DND-41 (cell line): Measurements from ENCODE around the gene PDIA2.

Experiments
- ATAC-seq: fragments of 200-7000 bp; cut with Tn5 transposase; 3 replicates; pipeline ENCODE4 v1.9.1; 2021; ENCODE audit warnings: low read depth; ENCODE audit not compliant: insufficient read depth
- DNase-seq: peaks from one replicate; pipeline ENCODE4 v3.0.0-alpha.2; 2020
- H2AFZ ChIP-seq: 2 replicates; pipeline ENCODE4 v1.6.0; 2012; ENCODE audit warnings: low read depth, low read length
- H3K27ac ChIP-seq: 2 replicates; pipeline ENCODE4 v1.5.1; 2012; ENCODE audit warnings: low read length, inconsistent platforms
- H3K27me3 ChIP-seq: fragments of 200-600 bp; sonication (generic); 2 replicates; pipeline ENCODE4 v1.6.0; 2012; ENCODE audit warnings: low read length, mild to moderate bottlenecking, inconsistent platforms; ENCODE audit not compliant: insufficient read depth, poor library complexity
- H3K36me3 ChIP-seq: 2 replicates; pipeline ENCODE4 v1.5.1; 2012; ENCODE audit warnings: low read length, inconsistent platforms; ENCODE audit not compliant: insufficient read depth
- H3K4me1 ChIP-seq: 2 replicates; pipeline ENCODE4 v1.5.1; 2012; ENCODE audit warnings: mild to moderate bottlenecking, low read length; ENCODE audit not compliant: insufficient read depth
- H3K4me2 ChIP-seq: 2 replicates; pipeline ENCODE4 v1.6.0; 2012; ENCODE audit warnings: mild to moderate bottlenecking, moderate library complexity, low read length, inconsistent platforms; ENCODE audit not compliant: insufficient read depth
- H3K4me3 ChIP-seq, 2 experiments: fragments of 200-600 bp in 1 of 2; shearing (Covaris generic) in 1 of 2; 2 replicates each; pipeline ENCODE4 v1.5.1; 2012 to 2016; ENCODE audit warnings: inconsistent platforms in 2 of 2, low read length in 2 of 2, mild to moderate bottlenecking in 2 of 2, low read depth in 1 of 2, moderate library complexity in 1 of 2
- H3K79me2 ChIP-seq: 2 replicates; pipeline ENCODE4 v1.6.0; 2012; ENCODE audit warnings: low read length, inconsistent platforms; ENCODE audit not compliant: insufficient read depth
- H3K9ac ChIP-seq: 2 replicates; pipeline ENCODE4 v1.6.0; 2012; ENCODE audit warnings: low read depth, mild to moderate bottlenecking, inconsistent platforms, low read length, moderate library complexity
- H3K9me3 ChIP-seq: 2 replicates; pipeline ENCODE4 v1.5.1; 2012; ENCODE audit warnings: low read length, moderate library complexity, mild to moderate bottlenecking, inconsistent platforms; ENCODE audit not compliant: insufficient read depth, severe bottlenecking
- H4K20me1 ChIP-seq: 2 replicates; pipeline ENCODE4 v1.6.0; 2012; ENCODE audit warnings: low read length; ENCODE audit not compliant: insufficient read depth
- EZH2 ChIP-seq: IDR thresholded peaks from 3 replicates; pipeline ENCODE4 v1.6.1; 2012; ENCODE audit warnings: borderline replicate concordance, low read depth, mild to moderate bottlenecking, moderate library complexity, low read length, inconsistent platforms; ENCODE audit not compliant: severe bottlenecking
- TF ChIP-seq, protein P1 (sequence below): IDR thresholded peaks from 2 replicates; pipeline ENCODE4 v1.5.1; 2012; ENCODE audit warnings: borderline replicate concordance, low read length, moderate library complexity, mild to moderate bottlenecking; ENCODE audit not compliant: poor library complexity, severe bottlenecking; ENCODE audit errors: extremely low read depth

Gene PDIA2

DNA sequence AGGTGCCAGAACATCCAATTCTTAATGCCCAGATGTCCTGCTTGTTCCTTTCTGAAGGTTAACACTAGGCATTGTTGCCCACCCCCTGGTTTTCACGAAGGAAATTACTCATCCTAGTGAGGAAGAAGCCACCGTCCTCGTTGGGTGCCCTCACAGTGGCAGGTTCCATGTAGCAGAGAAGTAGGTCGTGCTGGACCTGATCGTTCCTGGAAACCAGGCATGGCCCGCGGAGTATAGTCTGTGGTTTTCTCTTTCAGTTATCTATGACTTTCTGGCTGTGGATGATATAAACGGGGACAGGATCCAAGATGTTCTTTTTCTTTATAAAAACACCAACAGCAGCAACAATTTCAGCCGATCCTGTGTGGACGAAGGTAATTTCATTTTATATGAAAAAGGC lies 23.7 kb upstream of the PDIA2 start:
- no peak overlapping the region for H2AFZ ChIP-seq
- no peaks in the 10 kb centered on the region for H3K9me3 ChIP-seq
- ATAC-seq (no peak), DNase-seq (no peak)
- peaks cover 53% of the 10 kb centered on the region for H3K36me3 ChIP-seq
- no peak overlapping the region for H3K4me3 ChIP-seq
- no peaks in the 10 kb centered on the region for H3K79me2 ChIP-seq
- H3K4me1 ChIP-seq = no peaks in the 10 kb centered on the region
- no peaks in the 10 kb centered on the region for H3K27me3 ChIP-seq
- H3K4me2 ChIP-seq = no peak overlapping the region
- no peak overlapping the region for H3K9ac ChIP-seq
- H4K20me1 ChIP-seq = no peaks in the 10 kb centered on the region
- TF ChIP-seq, protein P1, sequence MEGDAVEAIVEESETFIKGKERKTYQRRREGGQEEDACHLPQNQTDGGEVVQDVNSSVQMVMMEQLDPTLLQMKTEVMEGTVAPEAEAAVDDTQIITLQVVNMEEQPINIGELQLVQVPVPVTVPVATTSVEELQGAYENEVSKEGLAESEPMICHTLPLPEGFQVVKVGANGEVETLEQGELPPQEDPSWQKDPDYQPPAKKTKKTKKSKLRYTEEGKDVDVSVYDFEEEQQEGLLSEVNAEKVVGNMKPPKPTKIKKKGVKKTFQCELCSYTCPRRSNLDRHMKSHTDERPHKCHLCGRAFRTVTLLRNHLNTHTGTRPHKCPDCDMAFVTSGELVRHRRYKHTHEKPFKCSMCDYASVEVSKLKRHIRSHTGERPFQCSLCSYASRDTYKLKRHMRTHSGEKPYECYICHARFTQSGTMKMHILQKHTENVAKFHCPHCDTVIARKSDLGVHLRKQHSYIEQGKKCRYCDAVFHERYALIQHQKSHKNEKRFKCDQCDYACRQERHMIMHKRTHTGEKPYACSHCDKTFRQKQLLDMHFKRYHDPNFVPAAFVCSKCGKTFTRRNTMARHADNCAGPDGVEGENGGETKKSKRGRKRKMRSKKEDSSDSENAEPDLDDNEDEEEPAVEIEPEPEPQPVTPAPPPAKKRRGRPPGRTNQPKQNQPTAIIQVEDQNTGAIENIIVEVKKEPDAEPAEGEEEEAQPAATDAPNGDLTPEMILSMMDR = no peak
- TF ChIP-seq EZH2 = no peak
- no peak overlapping the region for H3K27ac ChIP-seq

DNA sequence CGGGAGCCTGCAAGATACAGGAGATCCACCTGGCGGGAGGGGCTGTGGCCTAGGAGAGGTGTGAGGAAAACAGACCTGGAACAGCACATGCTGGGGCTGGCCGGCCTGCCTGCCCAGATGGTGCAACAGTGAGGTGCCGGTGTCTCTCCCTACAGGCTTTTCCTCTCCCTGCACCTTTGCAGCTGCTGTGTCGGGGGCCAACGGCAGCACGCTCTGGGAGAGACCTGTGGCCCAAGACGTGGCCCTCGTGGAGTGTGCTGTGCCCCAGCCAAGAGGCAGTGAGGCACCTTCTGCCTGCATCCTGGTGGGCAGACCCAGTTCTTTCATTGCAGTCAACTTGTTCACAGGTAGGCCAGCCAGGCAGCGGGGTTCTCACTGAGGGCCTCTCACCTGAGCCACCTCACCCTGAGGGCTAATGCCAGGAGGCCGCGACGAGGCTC lies 23.1 kb upstream of the PDIA2 start:
- no peak for TF ChIP-seq EZH2
- TF ChIP-seq, protein P1 = no peak
- Histone ChIP-seq H3K79me2 (no peaks in the 10 kb centered on the region), H3K9me3 (no peaks in the 10 kb centered on the region), H3K27me3 (no peaks in the 10 kb centered on the region), H2AFZ (no peak overlapping the region), H3K4me2 (no peak overlapping the region), H4K20me1 (no peaks in the 10 kb centered on the region), H3K4me3 (no peak overlapping the region), H3K9ac (no peak overlapping the region), H3K27ac (no peak overlapping the region), H3K36me3 (peaks cover 58% of the 10 kb centered on the region), H3K4me1 (no peaks in the 10 kb centered on the region)
- ATAC-seq = no peak
- no peak for DNase-seq

DNA sequence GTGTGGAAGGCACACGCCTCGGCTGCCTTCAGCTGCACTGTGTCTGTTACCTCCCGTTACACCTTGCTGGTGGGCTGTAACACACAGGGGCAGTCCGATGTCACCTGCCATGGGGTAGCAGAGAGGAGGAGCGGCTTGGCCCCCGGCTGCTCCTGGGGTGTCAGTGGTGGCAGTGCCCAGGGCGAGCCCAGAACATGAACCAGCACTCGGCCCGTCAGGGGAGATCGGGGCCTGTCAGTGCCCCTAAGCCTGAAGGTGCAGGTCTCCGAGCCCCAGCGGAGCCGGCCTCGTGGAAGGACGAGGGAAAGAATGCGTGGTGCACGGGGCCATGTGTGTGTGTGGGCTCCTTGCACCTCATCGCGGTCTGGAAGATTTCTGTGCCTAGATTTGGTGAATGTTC lies 22.6 kb upstream of the PDIA2 start:
- no peaks in the 10 kb centered on the region for H4K20me1 ChIP-seq
- ATAC-seq (no peak), DNase-seq (no peak)
- H3K27me3 ChIP-seq = no peaks in the 10 kb centered on the region
- H3K9me3 ChIP-seq = no peaks in the 10 kb centered on the region
- H3K4me2 ChIP-seq = no peak overlapping the region
- no peak overlapping the region for H3K9ac ChIP-seq
- H3K4me3 ChIP-seq = no peak overlapping the region
- no peaks in the 10 kb centered on the region for H3K4me1 ChIP-seq
- peaks cover 58% of the 10 kb centered on the region for H3K36me3 ChIP-seq
- no peak for TF ChIP-seq EZH2
- TF ChIP-seq, protein P1 = no peak
- H3K27ac ChIP-seq = no peak overlapping the region
- no peaks in the 10 kb centered on the region for H3K79me2 ChIP-seq
- H2AFZ ChIP-seq = no peak overlapping the region

DNA sequence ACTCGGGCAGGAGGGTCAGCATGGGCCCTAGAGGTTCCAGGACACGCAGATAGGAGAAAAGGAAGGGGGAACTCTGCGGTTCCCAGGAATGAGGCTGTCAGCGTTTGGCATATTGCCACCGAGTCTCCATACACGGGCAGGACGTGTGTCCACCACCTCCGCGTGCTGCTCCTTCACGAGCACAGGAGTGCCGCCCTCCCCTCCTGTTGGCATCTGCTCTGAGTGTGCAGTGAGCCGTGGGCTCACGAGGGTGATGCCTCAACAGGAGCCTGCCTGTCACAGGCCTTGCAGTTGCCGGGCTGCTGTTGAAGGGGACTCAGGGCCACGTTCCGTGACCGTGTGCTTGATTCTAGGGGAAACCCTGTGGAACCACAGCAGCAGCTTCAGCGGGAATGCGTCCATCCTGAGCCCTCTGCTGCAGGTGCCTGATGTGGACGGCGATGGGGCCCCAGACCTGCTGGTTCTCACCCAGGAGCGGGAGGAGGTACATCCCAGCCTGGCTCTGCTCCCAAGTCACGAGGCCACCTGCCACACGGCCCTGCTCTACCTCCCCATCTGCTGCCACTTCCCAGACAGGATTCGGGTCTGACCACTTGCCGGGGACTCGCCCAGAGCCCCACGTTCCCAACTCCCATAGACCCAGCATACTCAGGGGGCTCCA lies 21.8 kb upstream of the PDIA2 start:
- H3K27me3 ChIP-seq = no peaks in the 10 kb centered on the region
- no peak overlapping the region for H3K4me2 ChIP-seq
- H3K36me3 ChIP-seq = peaks cover 54% of the 10 kb centered on the region
- no peaks in the 10 kb centered on the region for H4K20me1 ChIP-seq
- no peak for DNase-seq
- H3K27ac ChIP-seq = no peak overlapping the region
- H3K79me2 ChIP-seq = no peaks in the 10 kb centered on the region
- no peaks in the 10 kb centered on the region for H3K9me3 ChIP-seq
- H2AFZ ChIP-seq = no peak overlapping the region
- TF ChIP-seq, protein P1 = no peak
- no peak for ATAC-seq
- H3K9ac ChIP-seq = no peak overlapping the region
- no peaks in the 10 kb centered on the region for H3K4me1 ChIP-seq
- no peak overlapping the region for H3K4me3 ChIP-seq
